Measurements from ENCODE around the gene MAPK4. TPM values are rescaled to one million over a fixed set of nuclear protein-coding genes. Genes with fewer than 3 reads are reported as not detected.
"Not testable (repeated sequence)": the region's sequence is repeated elsewhere in the genome, so short reads cannot be mapped to it uniquely, and the experiment has no call there.

MAPK4 gene
- total RNA-seq, 2 experiments from 2014 or later = not detected

DNA sequence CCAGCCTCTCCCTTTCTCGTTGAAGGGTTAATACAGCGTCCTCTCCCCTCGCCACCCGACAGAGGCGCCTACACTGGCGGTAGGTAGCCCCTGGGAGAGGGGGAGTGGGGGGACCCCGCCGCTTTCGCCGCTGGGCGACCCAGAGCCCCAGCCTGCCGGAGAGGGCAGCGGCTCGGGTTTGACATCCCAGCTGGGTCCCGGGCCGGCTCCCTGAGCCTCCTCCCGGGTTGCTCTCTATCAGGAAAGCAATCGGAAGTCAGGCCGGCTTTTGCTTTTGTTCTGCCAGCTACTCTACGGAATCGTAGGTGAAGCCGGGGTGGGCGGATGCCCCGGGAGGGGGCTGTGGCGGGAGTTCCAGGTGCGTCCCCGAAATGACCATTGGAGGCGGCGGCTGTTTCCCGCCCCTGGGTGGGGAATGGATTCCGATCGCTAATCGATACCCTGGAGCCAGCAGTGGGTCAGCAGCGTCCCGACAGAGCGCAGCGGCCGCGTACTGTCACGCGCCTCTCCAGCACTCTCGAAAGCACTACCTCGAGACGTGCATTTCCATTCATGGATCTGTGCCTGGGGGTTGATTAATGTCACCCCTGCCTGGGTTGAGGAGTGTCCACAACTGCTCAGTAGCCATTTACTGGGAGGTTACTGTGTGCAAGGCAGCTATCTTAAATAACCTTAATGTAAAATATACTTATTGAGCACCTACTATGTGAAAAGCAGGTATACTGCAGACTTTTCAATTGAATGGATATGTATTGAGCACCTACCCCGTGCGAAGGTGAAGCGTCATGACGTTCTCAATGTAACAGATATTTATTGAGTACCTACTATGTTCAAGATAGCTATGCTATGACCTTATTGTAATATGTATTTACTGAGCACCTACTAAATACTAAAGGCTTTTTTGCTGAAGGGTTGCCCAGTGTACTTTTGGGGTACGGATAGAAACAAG lies 1.1 kb downstream of the MAPK4 start:
- peaks cover 5% of the 10 kb centered on the region for H3K4me1 Mint-ChIP-seq
- no peaks in the 10 kb centered on the region for H3K36me3 Mint-ChIP-seq
- peaks cover 3% of the 10 kb centered on the region for H3K9me3 Mint-ChIP-seq
- H3K27ac Mint-ChIP-seq = no peak overlapping the region
- H3K4me3 Mint-ChIP-seq = no peak overlapping the region
- peaks cover 71% of the 10 kb centered on the region for H3K27me3 Mint-ChIP-seq
- no peak for DNase-seq

GRCh38 chr18:50562258-50562657 lies 2.4 kb downstream of the MAPK4 start:
- not testable (repeated sequence) for H3K36me3 Mint-ChIP-seq, H3K9me3 Mint-ChIP-seq, H3K4me1 Mint-ChIP-seq, H3K4me3 Mint-ChIP-seq, H3K27ac Mint-ChIP-seq, DNase-seq
- peaks cover 68% of the 10 kb centered on the region for H3K27me3 Mint-ChIP-seq

DNA sequence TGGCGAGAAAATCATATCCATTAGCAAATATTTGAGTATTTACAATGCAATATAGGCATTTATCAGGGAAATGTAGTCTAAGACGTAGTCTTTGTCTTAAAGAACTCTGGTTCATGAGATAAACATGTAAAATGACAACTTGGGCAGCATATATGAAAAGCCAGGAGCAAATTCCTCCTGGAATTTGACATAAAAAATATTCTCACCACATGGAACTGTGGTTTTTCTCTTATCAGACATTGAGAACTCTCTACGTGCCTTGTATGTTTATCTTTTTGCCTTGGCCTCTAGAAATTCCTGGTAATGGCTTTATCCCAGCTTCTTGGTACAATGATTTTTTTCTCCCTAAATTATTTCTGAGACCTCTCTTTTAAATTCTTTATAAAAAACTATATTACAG lies 2.8 kb downstream of the MAPK4 start:
- Mint-ChIP-seq H3K36me3 (no peaks in the 10 kb centered on the region), H3K9me3 (no peaks in the 10 kb centered on the region), H3K4me1 (peaks cover 5% of the 10 kb centered on the region), H3K4me3 (no peak overlapping the region), H3K27me3 (peaks cover 64% of the 10 kb centered on the region), H3K27ac (no peak overlapping the region)
- DNase-seq = no peak

GRCh38 chr18:50563376-50563775 lies 3.5 kb downstream of the MAPK4 start:
- H3K4me3 Mint-ChIP-seq = no peak overlapping the region
- no peak overlapping the region for H3K27ac Mint-ChIP-seq
- peaks cover under 1% of the 10 kb centered on the region for H3K9me3 Mint-ChIP-seq
- peaks cover 5% of the 10 kb centered on the region for H3K4me1 Mint-ChIP-seq
- no peaks in the 10 kb centered on the region for H3K36me3 Mint-ChIP-seq
- peaks cover 57% of the 10 kb centered on the region for H3K27me3 Mint-ChIP-seq
- DNase-seq = no peak

DNA sequence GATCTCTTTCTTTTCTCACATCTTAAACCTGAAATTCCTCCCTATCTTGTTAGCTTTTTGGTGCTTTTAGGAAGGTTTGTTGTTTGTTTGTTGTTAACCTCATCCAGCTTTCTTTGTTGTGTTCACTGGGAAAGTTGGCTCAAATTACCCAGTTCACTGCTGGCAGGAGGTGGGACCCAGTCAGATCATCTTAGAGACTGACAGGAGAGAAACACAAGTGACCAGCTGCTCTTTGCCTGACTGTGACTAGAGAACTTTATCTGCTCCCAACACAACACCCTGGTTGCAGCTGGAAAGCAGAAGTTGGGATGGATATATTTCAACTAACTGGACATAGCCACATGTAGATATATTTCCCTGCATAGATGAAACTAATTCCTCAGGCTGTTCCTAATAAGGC lies 10.0 kb downstream of the MAPK4 start:
- H3K27ac Mint-ChIP-seq = no peak overlapping the region

GRCh38 chr18:50571606-50572005 lies 11.7 kb downstream of the MAPK4 start:
- Mint-ChIP-seq H3K36me3 (peaks cover 2% of the 10 kb centered on the region), H3K27me3 (peaks cover 24% of the 10 kb centered on the region), H3K9me3 (peaks cover 6% of the 10 kb centered on the region), H3K27ac (no peak overlapping the region), H3K4me3 (no peak overlapping the region), H3K4me1 (no peaks in the 10 kb centered on the region)
- DNase-seq = no peak

More for the DNA sequence above, 10.0 kb downstream of the MAPK4 start:
- Mint-ChIP-seq H3K9me3 (peaks cover 6% of the 10 kb centered on the region), H3K36me3 (peaks cover 2% of the 10 kb centered on the region), H3K4me3 (no peak overlapping the region), H3K27me3 (peaks cover 27% of the 10 kb centered on the region), H3K4me1 (no peaks in the 10 kb centered on the region)
- no peak for DNase-seq

GRCh38 chr18:50573196-50573595 lies 13.3 kb downstream of the MAPK4 start:
- peaks cover 19% of the 10 kb centered on the region for H3K27me3 Mint-ChIP-seq
- not testable (repeated sequence) for H3K9me3 Mint-ChIP-seq, H3K36me3 Mint-ChIP-seq, DNase-seq, H3K4me1 Mint-ChIP-seq, H3K27ac Mint-ChIP-seq, H3K4me3 Mint-ChIP-seq

GRCh38 chr18:50573679-50574078 lies 13.8 kb downstream of the MAPK4 start:
- no peak overlapping the region for H3K27ac Mint-ChIP-seq
- H3K9me3 Mint-ChIP-seq = peaks cover 3% of the 10 kb centered on the region
- peaks cover under 1% of the 10 kb centered on the region for H3K36me3 Mint-ChIP-seq
- H3K4me1 Mint-ChIP-seq = no peaks in the 10 kb centered on the region
- peaks cover 19% of the 10 kb centered on the region for H3K27me3 Mint-ChIP-seq
- H3K4me3 Mint-ChIP-seq = no peak overlapping the region
- no peak for DNase-seq

- no peak for DNase-seq
- H3K9me3 Mint-ChIP-seq = peaks cover 2% of the 10 kb centered on the region
- peaks cover 4% of the 10 kb centered on the region for H3K27me3 Mint-ChIP-seq
These were observed 18.1 kb downstream of the MAPK4 start for GRCh38 chr18:50578030-50578429.

DNA sequence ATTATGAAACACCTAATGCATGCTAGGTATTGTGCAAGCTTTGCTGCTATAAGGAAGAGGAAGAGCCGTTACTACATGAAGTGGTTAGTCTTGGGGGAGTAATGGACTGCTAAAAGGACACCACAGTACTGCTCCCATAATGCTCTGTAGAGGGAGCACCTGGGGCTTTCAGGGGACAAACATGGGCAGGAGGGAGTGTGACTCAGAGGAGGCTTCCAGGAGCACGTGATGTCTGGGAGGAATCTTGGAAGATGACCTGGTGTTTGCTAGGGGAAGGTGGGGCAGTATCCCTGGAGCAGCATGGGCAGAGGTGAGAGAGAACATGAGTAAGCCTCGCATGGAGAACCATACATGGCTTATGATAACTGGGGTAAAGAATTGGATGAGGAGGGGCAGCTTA lies 18.8 kb downstream of the MAPK4 start:
- Mint-ChIP-seq H3K27ac (no peak overlapping the region), H3K4me1 (no peaks in the 10 kb centered on the region), H3K4me3 (no peak overlapping the region)

More at GRCh38 chr18:50578030-50578429, 18.1 kb downstream of the MAPK4 start:
- no peaks in the 10 kb centered on the region for H3K4me1 Mint-ChIP-seq
- no peak overlapping the region for H3K27ac Mint-ChIP-seq
- no peaks in the 10 kb centered on the region for H3K36me3 Mint-ChIP-seq
- H3K4me3 Mint-ChIP-seq = no peak overlapping the region

DNA sequence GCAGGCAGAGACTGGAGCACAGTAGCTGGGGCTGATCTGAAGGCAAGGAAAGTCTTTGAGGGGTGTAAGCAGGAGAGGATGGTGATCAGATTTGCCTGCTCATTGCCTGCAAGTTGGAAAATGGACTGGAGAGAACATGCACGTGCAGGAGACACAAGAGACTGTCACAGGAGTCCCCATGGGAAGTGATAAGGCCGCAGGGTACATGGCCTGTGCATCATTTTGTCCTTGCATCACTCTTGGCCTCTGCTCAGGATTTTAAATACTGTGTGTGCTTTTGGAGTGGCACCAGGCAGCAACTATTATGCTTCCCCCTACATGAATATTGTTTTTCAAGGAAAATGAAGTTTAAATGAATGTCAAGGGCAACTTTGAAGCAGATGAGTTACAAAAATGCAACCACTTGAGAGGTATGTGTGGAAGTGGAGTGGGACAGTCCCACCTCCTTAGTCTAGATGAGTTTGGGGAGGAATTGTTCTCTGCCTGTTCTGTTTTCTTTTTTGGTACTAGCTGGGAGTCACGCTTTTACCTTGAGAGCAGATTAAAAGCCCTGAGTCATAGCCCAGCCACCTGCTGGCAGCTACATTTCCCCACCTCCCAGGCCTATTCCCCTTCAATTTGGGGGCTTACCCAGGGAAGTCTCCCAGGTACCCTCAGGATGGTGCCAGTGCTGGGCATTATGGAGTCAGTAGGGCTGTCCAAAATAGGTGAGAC lies 19.3 kb downstream of the MAPK4 start:
- H3K36me3 Mint-ChIP-seq = no peaks in the 10 kb centered on the region
- no peak for DNase-seq
- H3K9me3 Mint-ChIP-seq = peaks cover 2% of the 10 kb centered on the region
- H3K27me3 Mint-ChIP-seq = peaks cover 4% of the 10 kb centered on the region
- H3K4me3 Mint-ChIP-seq = no peak overlapping the region
- H3K4me1 Mint-ChIP-seq = no peaks in the 10 kb centered on the region
- H3K27ac Mint-ChIP-seq = no peak overlapping the region

More for the DNA sequence above, 18.8 kb downstream of the MAPK4 start:
- H3K36me3 Mint-ChIP-seq = no peaks in the 10 kb centered on the region
- H3K27me3 Mint-ChIP-seq = peaks cover 4% of the 10 kb centered on the region
- no peak for DNase-seq
- peaks cover 2% of the 10 kb centered on the region for H3K9me3 Mint-ChIP-seq

DNA sequence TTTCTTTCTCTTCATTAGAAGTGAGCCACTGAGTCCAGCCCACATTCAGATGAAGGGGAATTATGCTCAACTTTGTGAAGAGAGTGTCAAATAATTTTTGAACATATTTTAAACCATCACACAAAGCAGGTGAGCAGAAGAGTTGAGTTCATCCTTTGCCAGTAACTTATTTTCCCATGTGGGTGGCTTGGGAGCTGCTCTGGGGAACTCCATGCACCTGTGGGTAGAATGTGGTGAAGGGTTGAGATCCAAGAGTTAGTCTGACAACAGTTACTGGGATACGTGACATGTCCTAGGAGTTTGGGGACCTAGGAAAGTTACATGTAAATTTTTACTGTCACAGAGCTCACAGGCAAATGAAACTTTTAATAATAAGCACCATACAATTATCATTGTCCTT lies 21.6 kb downstream of the MAPK4 start:
- peaks cover 7% of the 10 kb centered on the region for H3K9me3 Mint-ChIP-seq
- H3K27me3 Mint-ChIP-seq = peaks cover 4% of the 10 kb centered on the region
- H3K36me3 Mint-ChIP-seq = no peaks in the 10 kb centered on the region
- no peaks in the 10 kb centered on the region for H3K4me1 Mint-ChIP-seq
- no peak overlapping the region for H3K4me3 Mint-ChIP-seq
- DNase-seq = no peak
- no peak overlapping the region for H3K27ac Mint-ChIP-seq

GRCh38 chr18:50582500-50582899 lies 22.6 kb downstream of the MAPK4 start:
- peaks cover 7% of the 10 kb centered on the region for H3K9me3 Mint-ChIP-seq
- no peak for DNase-seq
- peaks cover 4% of the 10 kb centered on the region for H3K27me3 Mint-ChIP-seq
- no peaks in the 10 kb centered on the region for H3K4me1 Mint-ChIP-seq
- H3K36me3 Mint-ChIP-seq = no peaks in the 10 kb centered on the region
- H3K4me3 Mint-ChIP-seq = no peak overlapping the region
- no peak overlapping the region for H3K27ac Mint-ChIP-seq

DNA sequence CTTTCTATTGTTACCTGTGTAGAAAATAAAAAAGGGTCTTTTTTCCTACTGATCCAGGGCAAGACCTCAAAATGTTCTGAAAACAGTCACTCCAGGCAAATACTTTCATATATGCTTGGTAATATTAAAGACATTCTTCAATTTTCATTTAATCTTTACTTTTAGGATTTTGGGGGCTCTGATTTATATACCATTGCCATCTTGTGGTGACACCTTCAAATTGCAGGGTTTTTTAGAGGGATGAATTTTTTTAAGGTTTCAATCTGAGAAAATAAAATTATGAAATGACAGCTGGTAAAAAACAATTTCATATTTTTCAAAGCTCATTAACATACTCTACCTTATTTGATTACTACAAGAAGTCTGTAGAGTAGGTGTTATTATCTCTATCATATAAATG lies 26.8 kb downstream of the MAPK4 start:
- Mint-ChIP-seq H3K27me3 (peaks cover 4% of the 10 kb centered on the region), H3K4me3 (no peak overlapping the region), H3K4me1 (no peaks in the 10 kb centered on the region), H3K36me3 (no peaks in the 10 kb centered on the region), H3K27ac (no peak overlapping the region), H3K9me3 (peaks cover 9% of the 10 kb centered on the region)
- DNase-seq = no peak

GRCh38 chr18:50590593-50590992 lies 30.7 kb downstream of the MAPK4 start:
- DNase-seq = no peak
- Mint-ChIP-seq H3K4me1 (no peaks in the 10 kb centered on the region), H3K27ac (no peak overlapping the region), H3K36me3 (no peaks in the 10 kb centered on the region), H3K27me3 (peaks cover 1% of the 10 kb centered on the region), H3K4me3 (no peak overlapping the region), H3K9me3 (peaks cover 3% of the 10 kb centered on the region)
